Subcutaneous adipose tissue (tissue), 4 donors: ENCODE data around the gene ABCG5. TPM values are rescaled to one million over a fixed set of nuclear protein-coding genes. Genes with fewer than 3 reads are reported as not detected.

ENCODE experiments used
- CTCF ChIP-seq: fragments of 450-650 bp; IDR thresholded peaks from one replicate; pipeline ENCODE4 v1.5.1; 2016; ENCODE audit warnings: low read depth, mild to moderate bottlenecking, control low read depth, antibody characterized with exemption, moderate library complexity
- total RNA-seq, 4 donors: library from RNA; depleted of rRNA; stranded (reverse); fragments of >200 nt; gene quantifications; one replicate each; pipeline ENCODE4 v1.1.0, GENCODE V29; 2016

ABCG5 gene
- total RNA-seq, 4 donors from 2014 or later = not detected

DNA sequence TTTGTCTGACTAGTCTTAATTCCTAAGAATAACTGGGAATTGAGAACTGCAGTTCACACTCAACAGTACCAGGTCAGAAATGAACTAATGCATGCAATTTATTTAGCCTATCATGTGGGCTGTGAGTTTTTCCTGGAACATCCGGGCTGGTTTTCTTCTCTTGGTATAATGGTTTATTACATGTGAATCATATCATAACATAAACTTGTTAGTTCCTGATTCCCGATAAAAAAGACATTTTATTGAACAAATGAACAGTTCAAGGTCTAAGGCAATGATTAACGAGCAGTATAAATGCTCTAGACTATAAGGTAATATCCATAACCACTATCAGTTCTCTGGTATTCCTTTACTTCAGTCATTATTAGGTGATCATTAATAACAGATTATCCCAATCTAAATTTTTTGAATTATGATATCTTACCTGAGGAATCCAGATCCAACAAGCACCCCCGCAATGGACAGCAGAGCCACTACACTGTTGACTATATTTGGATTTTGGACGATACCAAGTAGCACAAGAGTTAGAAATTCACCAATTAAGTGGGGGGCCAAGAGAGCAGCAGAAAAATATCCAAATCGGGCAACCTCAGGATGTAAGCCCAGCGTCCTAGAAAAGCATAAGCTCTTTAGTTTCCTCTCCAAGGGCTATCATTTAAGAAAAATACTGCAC is 19.0 kb downstream of the ABCG5 start:
- no peak for TF ChIP-seq CTCF

- TF ChIP-seq CTCF = no peak
Observed at GRCh38 chr2:43818761-43819160, 19.9 kb downstream of the ABCG5 start.

GRCh38 chr2:43814711-43815110 is 23.9 kb downstream of the ABCG5 start:
- no peak for TF ChIP-seq CTCF

GRCh38 chr2:43812947-43813346 is 25.7 kb downstream of the ABCG5 start:
- no peak for TF ChIP-seq CTCF

DNA sequence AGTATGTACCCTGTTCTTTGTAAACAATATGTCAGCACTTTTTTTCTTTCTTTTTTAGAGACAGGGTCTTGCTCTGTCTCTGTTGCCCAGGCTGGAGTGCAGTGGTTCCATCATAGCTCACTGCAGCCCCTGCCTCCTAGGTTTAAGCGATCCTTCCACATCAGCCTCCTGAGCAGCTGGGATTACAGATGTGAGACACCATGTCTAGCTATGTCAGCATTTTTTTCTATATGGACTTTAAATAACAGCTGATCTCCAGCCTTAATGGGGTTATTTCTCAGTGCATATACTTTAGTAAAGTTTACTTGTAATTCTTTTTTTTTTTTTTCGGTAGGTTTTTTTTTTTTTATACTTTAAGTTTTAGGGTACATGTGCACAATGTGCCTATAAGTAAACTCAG is 26.6 kb downstream of the ABCG5 start:
- no peak for TF ChIP-seq CTCF

- no peak for TF ChIP-seq CTCF
Observed at GRCh38 chr2:43810888-43811287, 27.8 kb downstream of the ABCG5 start.

DNA sequence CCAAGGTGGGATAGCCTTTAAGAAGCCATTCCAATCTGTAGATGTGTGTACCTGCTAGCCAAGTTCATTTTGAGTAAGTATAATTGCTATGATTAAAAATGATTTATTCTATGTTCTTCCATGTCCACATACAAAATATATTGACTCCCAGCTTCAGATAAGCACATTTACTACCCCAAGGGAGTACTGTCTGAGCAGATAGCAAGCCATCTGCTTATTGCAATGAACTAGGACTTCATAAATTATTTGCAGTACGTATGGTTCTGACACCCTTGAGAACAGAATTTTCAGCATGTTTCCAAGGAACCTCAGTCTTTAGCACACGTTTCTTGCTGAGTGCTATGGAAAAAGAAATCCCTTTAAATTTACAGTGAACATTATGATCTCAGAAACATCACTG is 28.2 kb downstream of the ABCG5 start:
- no peak for TF ChIP-seq CTCF
